Left lobe of liver (tissue), 2 donors: ENCODE data around the gene DNAH17. TPM values are rescaled to one million over a fixed set of nuclear protein-coding genes. Genes with fewer than 3 reads are reported as not detected.

Experiments
- ATAC-seq: fragments of 200-7000 bp; cut with Tn5 transposase; one replicate; pipeline ENCODE4 v1.9.1; 2020; ENCODE audit warnings: mild to moderate bottlenecking, moderate library complexity
- DNase-seq: peaks from one replicate; pipeline ENCODE4 v3.0.0-alpha.2; 2020; ENCODE audit warnings: low spot score
- total RNA-seq: library from RNA; stranded (reverse); gene quantifications from one replicate; pipeline ENCODE4 v1.2.1, GENCODE V29; 2021
- donor health status: DM: no; HTN: no; CAD: no; lungs with moderate emphysema.
- donor health status: DM: no; HTN: yes; CAD: no.

Gene DNAH17
- total RNA-seq, 1 donor from 2014 or later, result not detected

- ATAC-seq, result no peak
- DNase-seq, result no peak
These were observed 3.1 kb upstream of the DNAH17 start for GRCh38 chr17:78580277-78580804.

GRCh38 chr17:78576389-78577112 is 645 bp downstream of the DNAH17 start:
- ATAC-seq, result no peak
- DNase-seq, result no peak

- DNase-seq (no peak), ATAC-seq (no peak)
These were observed 1.3 kb downstream of the DNAH17 start for GRCh38 chr17:78575899-78576298.

- no peak for ATAC-seq
- DNase-seq, result no peak
These were observed 1.9 kb downstream of the DNAH17 start for GRCh38 chr17:78575340-78575739.

- no peak for ATAC-seq
- DNase-seq, result no peak
These were observed 3.2 kb downstream of the DNAH17 start for GRCh38 chr17:78573955-78574354.

- DNase-seq, result no peak
- ATAC-seq, result no peak
These were observed 4.7 kb downstream of the DNAH17 start for GRCh38 chr17:78572239-78573205.

- DNase-seq, result no peak
- ATAC-seq, result no peak
These were observed 5.9 kb downstream of the DNAH17 start for GRCh38 chr17:78571329-78571728.

GRCh38 chr17:78568494-78569115 is 8.6 kb downstream of the DNAH17 start:
- DNase-seq, result no peak
- no peak for ATAC-seq

- no peak for ATAC-seq
- DNase-seq, result no peak
These were observed 9.2 kb downstream of the DNAH17 start for GRCh38 chr17:78567991-78568390.

GRCh38 chr17:78566947-78567346 is 10.2 kb downstream of the DNAH17 start:
- DNase-seq (no peak), ATAC-seq (no peak)

- peak; percentile 65 for ATAC-seq
These were observed 13.7 kb downstream of the DNAH17 start for GRCh38 chr17:78563189-78564145.

GRCh38 chr17:78562734-78563133 is 14.5 kb downstream of the DNAH17 start:
- DNase-seq (no peak), ATAC-seq (no peak)

More at GRCh38 chr17:78563189-78564145, 13.7 kb downstream of the DNAH17 start:
- peak; percentile 60 for DNase-seq

GRCh38 chr17:78561166-78561565 is 16.0 kb downstream of the DNAH17 start:
- no peak for DNase-seq
- ATAC-seq, result no peak

GRCh38 chr17:78560731-78561130 is 16.5 kb downstream of the DNAH17 start:
- DNase-seq (no peak), ATAC-seq (no peak)

- no peak for DNase-seq
- no peak for ATAC-seq
These were observed 17.3 kb downstream of the DNAH17 start for GRCh38 chr17:78559749-78560368.

GRCh38 chr17:78558989-78559388 is 18.2 kb downstream of the DNAH17 start:
- ATAC-seq (no peak), DNase-seq (no peak)

- DNase-seq, result no peak
- no peak for ATAC-seq
These were observed 18.9 kb downstream of the DNAH17 start for GRCh38 chr17:78558181-78558850.

- ATAC-seq (no peak), DNase-seq (no peak)
These were observed 19.6 kb downstream of the DNAH17 start for GRCh38 chr17:78557598-78558039.

GRCh38 chr17:78556812-78557211 is 20.4 kb downstream of the DNAH17 start:
- DNase-seq, result no peak
- no peak for ATAC-seq
